Fibroblast of villous mesenchyme (primary cell): ENCODE measurements around the gene SMOC1. TPM values are rescaled to one million over a fixed set of nuclear protein-coding genes. Genes with fewer than 3 reads are reported as not detected.

Experiments used
- DNase-seq: peaks from one replicate; pipeline ENCODE4 v3.0.0-alpha.2; 2010; ENCODE audit warnings: low read depth
- H3K4me3 ChIP-seq: 2 replicates; pipeline ENCODE4 v1.5.1; 2011; ENCODE audit warnings: low read depth, mild to moderate bottlenecking, low read length
- total RNA-seq: library from RNA; depleted of rRNA; stranded (reverse); fragments of >200 nt; gene quantifications from 2 replicates; pipeline ENCODE4 v1.2.3, GENCODE V29; 2012
- TF ChIP-seq, protein P1 (sequence below): IDR thresholded peaks from 2 replicates; pipeline ENCODE4 v1.5.1; 2012; ENCODE audit warnings: low read depth, mild to moderate bottlenecking, low read length; ENCODE audit not compliant: insufficient read depth

Gene SMOC1
- total RNA-seq, 1 donor = not detected

DNA sequence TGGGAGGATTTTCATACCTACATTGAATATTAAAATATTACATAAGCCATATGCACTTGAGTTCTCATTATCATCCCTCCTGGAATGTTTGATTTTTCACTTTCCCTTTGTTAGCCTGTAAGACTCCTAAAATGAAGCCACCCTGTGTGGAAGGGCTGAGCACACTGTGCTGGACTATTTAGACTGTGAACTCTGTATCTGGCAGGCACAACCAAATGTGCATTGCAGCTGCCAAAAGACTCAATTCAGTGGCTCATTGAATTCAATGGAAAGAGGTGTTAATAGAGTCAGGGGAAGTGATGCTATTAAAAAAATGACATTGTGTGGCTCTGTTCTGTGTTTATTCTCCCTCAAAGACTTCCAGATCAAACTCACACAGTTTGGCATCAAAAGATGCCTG, 111.1 kb downstream of the SMOC1 start:
- no peak overlapping the region for H3K4me3 ChIP-seq
- TF ChIP-seq, protein P1, sequence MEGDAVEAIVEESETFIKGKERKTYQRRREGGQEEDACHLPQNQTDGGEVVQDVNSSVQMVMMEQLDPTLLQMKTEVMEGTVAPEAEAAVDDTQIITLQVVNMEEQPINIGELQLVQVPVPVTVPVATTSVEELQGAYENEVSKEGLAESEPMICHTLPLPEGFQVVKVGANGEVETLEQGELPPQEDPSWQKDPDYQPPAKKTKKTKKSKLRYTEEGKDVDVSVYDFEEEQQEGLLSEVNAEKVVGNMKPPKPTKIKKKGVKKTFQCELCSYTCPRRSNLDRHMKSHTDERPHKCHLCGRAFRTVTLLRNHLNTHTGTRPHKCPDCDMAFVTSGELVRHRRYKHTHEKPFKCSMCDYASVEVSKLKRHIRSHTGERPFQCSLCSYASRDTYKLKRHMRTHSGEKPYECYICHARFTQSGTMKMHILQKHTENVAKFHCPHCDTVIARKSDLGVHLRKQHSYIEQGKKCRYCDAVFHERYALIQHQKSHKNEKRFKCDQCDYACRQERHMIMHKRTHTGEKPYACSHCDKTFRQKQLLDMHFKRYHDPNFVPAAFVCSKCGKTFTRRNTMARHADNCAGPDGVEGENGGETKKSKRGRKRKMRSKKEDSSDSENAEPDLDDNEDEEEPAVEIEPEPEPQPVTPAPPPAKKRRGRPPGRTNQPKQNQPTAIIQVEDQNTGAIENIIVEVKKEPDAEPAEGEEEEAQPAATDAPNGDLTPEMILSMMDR = no peak
- DNase-seq = no peak

GRCh38 chr14:69991422-69991821, 112.2 kb downstream of the SMOC1 start:
- H3K4me3 ChIP-seq = no peak overlapping the region
- TF ChIP-seq, protein P1 = no peak
- DNase-seq = no peak

GRCh38 chr14:69992564-69992963, 113.3 kb downstream of the SMOC1 start:
- TF ChIP-seq, protein P1 = no peak
- no peak overlapping the region for H3K4me3 ChIP-seq
- no peak for DNase-seq

DNA sequence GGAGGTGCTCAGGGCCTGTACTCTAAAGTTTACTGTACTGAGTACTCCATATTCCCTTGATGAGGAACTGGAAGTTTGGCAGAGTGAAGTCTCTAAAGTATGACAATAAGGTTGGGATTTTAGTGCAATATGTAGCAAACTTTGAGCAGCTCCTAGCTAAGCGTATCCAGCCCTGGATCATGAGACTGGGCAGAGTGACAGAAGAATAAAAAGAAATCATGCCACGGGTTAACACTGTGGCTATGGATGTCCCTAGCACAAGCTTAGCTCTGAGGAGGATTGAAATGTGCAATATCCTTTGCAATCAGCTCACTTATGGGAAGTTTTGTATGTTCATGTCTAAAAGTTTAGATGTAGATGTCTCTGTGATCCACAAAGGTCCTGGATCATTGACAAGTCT, 114.1 kb downstream of the SMOC1 start:
- DNase-seq = no peak
- TF ChIP-seq, protein P1 = no peak
- no peak overlapping the region for H3K4me3 ChIP-seq

GRCh38 chr14:69994002-69994401, 114.8 kb downstream of the SMOC1 start:
- TF ChIP-seq, protein P1 = no peak
- H3K4me3 ChIP-seq = no peak overlapping the region
- DNase-seq = no peak

- TF ChIP-seq, protein P1 = no peak
- no peak overlapping the region for H3K4me3 ChIP-seq
- no peak for DNase-seq
Observed at GRCh38 chr14:69996216-69996615, 117.0 kb downstream of the SMOC1 start.

DNA sequence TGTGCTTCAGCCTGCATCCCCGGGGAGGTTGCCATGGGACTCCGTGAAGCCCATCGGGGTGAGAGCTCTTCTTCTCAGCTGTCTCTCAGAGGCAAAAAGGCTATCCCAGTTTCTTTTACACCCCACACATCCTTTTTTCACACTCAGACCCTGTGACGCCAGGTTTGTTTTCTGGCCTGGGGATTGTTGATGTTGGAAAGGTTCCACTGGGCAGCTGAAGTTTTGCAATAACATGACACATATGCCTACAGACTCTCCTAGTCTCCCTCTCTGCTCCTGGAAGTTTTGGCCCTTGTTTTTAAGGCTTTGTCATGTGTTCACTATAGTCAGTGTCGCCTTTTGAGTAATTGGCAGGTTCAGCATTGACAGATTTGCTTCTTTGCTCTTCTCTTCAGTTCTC, 118.6 kb downstream of the SMOC1 start:
- peak; percentile 34 for DNase-seq
- TF ChIP-seq, protein P1 = no peak
- no peak overlapping the region for H3K4me3 ChIP-seq
